GM18517 (cell line): ENCODE results near the gene LHFPL2.

Experiments
- ATAC-seq: cut with Tn5 transposase; IDR thresholded peaks from one replicate; pipeline ENCODE4 v1.9.1; 2021; ENCODE audit warnings: mild to moderate bottlenecking, moderate library complexity; ENCODE audit not compliant: unreplicated experiment

The LHFPL2 gene

GRCh38 chr5:78597974-78598371 is 50.6 kb downstream of the LHFPL2 start:
- ATAC-seq: no peak

- no peak for ATAC-seq
Measured at GRCh38 chr5:78597068-78597973, 51.3 kb downstream of the LHFPL2 start.

- no peak for ATAC-seq
Measured at GRCh38 chr5:78595458-78595921, 53.1 kb downstream of the LHFPL2 start.

DNA sequence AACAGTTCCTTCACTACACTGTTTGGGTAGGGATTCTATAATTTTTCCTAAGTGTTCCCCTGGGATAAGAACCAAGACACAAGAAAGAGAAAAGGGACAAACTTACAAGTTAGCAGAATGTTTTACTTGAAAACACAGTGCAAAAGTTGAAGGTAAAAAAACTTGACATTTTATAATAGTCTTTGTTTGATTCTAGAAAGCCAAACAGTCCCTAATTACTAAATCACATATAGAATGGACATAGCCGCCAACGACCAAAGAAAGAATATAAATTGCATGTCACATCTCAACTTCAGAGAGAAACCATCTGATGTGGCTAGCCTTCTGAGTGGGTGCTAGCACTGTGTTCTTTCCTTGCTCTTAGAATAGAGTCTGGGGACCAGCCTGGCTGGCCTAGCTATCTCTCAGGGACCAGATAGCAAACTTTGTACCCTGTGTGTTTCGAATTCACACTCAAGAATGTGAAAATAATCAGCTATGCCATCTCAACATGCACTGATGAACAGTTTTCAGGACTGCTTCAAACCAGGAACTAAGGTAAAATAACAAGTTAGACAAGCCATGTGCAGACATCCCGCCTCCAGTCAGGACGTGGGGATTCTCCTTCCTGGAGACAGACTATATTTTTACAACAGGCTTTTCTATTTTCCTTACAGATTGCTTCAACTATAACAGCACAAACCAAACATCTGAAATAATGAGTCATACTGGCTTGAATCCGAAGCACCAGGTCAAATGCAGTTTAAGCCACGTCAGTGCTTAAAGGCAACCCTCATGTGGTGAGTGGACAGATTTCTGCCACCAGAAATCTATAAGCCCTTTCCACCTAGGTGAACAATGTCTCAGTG is 53.7 kb downstream of the LHFPL2 start:
- no peak for ATAC-seq

DNA sequence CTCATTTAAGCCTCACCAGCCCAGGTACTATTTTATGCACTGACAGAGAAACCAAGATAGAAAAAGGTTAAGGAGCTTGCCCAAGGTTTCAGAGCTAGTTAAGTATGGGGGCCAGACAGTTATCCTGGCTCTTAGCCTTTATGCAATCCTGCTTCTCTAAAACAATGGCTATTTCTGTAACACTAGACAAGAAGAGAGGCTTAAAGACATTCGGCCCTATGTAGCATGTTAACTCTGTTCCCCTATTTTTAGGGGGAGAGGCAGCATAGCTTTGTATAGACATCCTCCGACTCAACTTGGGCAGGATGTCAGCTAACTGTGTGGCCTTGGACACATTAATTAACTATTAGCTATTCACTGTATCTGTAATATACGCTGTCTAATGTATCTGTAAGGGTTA is 54.6 kb downstream of the LHFPL2 start:
- ATAC-seq: no peak

GRCh38 chr5:78593465-78593864 is 55.1 kb downstream of the LHFPL2 start:
- no peak for ATAC-seq

DNA sequence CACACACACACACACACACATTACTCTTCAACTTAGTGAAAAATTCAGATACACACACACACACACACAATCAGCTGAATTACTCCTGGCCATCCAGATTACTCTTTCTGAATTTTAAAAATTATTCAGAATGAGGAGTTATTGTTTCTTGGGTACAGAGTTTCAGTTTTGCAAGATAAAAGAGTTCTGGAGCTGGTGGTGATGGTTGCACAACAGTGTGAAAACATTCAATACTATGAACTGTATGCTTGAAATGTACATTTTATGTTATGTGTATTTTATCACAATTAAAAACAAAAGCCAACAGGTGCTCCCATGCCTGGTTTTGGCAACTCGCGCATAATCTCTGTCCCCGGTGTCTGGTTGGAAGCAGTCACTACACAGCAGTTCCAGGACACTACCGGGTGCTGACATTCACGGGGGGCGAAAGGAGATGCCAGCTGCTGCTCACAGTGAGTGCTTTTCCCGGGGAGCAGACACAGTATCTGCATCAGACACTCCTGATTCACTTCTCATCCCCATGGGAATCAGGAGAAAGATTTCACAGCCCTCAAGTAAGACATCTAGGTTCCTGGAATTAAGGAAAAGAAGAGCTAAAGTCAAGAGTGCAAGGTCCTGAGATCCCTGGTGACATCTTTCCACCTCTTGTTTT is 55.7 kb downstream of the LHFPL2 start:
- no peak for ATAC-seq

GRCh38 chr5:78591972-78592700 is 56.4 kb downstream of the LHFPL2 start:
- peak; percentile 84 for ATAC-seq

DNA sequence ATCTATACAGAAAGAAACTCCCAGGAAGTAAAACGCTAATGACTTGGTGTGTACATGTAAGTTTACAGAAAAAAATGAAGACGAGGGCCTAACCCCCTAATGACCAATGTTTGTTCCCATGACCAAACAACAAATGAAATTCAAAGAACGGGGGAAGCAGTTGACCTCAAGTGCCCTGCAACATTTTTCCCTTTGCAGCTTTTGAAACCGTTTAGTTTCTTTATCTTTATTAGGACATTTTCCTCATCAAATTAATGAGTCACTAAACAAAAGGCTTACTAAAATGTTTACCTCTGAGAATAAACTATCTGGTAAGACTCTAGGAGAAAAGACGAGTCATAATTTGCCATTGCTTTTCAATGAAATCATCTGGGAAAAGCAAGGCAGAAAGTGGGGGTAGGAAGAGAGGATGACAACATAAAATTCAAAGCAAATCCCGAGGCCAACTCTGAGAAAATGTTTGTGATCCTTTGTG is 57.4 kb downstream of the LHFPL2 start:
- no peak for ATAC-seq

DNA sequence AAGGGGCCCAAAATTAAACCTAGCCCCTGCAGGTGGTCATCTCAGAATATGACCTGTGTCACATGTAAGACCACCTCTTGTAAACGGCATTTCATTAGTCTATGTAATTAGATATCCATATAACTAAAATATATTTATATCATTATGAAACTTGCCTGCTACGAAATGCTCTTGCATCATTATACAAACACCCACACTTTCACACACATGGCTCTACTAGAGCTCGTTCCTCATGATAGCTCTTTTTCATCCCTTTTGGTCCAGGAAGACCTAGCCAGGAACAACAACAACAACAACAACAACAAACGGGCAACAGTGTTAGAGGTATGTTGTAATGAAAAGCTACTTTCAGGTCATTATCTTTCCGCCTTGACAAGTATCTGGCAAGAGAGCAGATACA is 58.6 kb downstream of the LHFPL2 start:
- no peak for ATAC-seq

DNA sequence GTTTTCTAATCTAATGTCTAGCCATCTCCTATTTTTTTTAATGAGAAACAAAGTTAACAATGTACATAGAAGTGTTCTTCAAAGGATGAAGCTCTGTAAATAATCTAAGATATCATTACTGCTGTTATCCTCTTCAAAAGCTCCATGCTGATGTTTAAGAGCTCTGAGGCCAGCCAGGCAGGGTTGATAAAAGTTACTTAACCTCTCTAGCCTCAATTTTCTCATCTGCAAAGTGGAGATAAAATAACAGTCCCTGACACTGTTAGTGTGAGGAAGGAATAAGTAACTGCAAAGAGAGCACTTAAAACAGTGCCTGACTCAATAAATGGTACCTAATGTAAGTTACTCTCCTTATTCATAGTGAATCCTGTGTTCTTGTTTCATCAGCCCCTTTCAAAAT is 60.1 kb downstream of the LHFPL2 start:
- no peak for ATAC-seq

GRCh38 chr5:78587775-78588291 is 60.7 kb downstream of the LHFPL2 start:
- no peak for ATAC-seq

- no peak for ATAC-seq
Measured at GRCh38 chr5:78587081-78587774, 61.3 kb downstream of the LHFPL2 start.

DNA sequence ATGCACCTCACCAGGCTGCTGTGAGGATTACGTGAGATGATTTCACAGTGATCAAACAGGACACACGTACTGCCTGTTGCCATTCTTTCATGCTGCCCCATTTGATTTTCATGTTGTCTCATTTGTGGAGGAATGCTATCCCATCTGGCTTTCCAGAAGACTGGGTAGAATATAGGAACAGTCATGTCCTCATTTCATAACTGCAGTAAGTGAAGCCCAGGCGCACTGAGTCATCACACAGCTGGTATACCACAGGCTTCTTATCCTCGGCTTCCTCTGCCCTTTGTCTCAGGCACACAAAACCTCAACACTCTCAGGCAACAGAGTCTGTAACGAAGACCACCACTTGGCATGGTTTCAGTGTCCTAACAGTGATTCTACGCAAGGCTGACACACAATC is 62.3 kb downstream of the LHFPL2 start:
- ATAC-seq: no peak

GRCh38 chr5:78578015-78578414 is 70.6 kb downstream of the LHFPL2 start:
- ATAC-seq: no peak

DNA sequence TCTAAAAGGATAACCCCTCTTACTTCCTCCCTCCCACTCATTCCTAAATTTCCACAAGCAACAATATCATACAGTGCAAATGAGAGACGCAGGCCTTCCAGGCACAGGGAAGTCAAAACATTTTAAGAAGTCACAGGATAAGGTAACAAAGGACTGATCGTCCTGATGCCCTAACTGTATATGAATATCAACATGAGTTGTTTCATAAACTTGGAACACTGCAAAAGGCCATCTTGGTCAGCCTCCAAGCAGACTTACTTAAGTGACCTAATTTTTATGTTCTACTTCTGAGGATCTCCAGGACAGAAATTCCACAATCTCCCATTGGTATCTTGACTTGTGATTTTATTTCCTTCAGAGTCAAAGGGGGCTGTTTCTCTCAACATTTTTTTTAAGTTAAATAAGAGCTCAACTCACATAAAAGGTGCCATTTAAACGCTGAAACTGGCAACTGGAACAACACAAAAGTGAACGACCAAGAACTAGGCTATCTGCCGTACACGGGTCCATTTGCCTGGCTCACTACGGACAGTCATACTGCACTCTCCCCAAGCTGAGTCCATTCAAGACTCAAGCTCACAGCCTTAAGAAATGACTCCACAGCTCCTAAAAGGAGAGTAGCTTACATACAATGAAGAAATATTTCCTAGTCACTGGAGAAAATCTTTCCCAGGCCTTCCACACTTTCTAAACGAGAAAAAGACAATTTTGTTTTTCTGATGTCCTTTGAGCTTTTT is 71.3 kb downstream of the LHFPL2 start:
- ATAC-seq: no peak

- ATAC-seq: no peak
Measured at GRCh38 chr5:78576376-78576775, 72.2 kb downstream of the LHFPL2 start.

GRCh38 chr5:78574731-78575161 is 73.8 kb downstream of the LHFPL2 start:
- ATAC-seq: no peak

DNA sequence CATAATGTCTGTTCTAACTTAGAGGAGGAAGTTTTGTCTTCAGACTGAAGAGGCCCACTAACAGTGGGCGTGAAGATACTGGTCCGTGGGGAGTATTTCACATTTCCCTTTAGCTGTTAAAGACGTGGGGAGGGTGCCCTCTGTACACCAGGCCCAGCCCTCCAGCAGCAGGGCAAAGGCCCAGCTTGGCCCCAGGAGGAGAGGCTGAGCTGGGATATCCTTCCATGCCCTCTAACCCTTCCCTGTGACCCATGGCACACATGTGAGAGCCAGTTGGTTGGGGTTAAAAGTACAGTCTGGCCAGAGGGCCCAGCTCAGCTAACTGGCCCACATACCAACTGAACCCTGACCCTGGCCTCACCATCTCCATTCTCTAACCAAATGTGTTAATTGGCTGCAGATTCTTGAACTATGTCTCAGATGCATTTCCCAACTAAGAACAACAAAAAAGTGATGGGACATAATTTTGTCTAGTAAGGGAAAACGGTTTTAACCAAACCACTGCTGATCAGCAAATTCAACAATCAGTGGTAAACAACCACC is 74.4 kb downstream of the LHFPL2 start:
- peak; percentile 46 for ATAC-seq
